Endothelial cell of umbilical vein (primary cell): Measurements from ENCODE around the gene ARHGAP10. TPM values are rescaled to one million over a fixed set of nuclear protein-coding genes. Genes with fewer than 3 reads are reported as not detected.

Experiments
- BruUV-seq: library from RNA; stranded (reverse); fragments of 400-500 nt; replicated peaks from 2 replicates; lab custom pipeline; 2021; lab: Mats Ljungman, UMichigan
- CTCF ChIA-PET: fragments of 300-600, 350-600 bp; sonication (Branson Sonifier 250); formaldehyde crosslinking; loops from one replicate; lab custom pipeline; 2021; ENCODE audit warnings: antibody characterized with exemption, inconsistent platforms; lab: Charles Lee
- POLR2A ChIA-PET: fragments of 300-600, 350-600 bp; sonication (Branson Sonifier 250); formaldehyde crosslinking; loops from one replicate; lab custom pipeline; 2021; ENCODE audit warnings: antibody characterized with exemption, inconsistent platforms; lab: Charles Lee
- DNase-seq: peaks from one replicate; pipeline ENCODE4 v3.0.0-alpha.2; 2011; ENCODE audit warnings: low read depth, low spot score
- FAIRE-seq: peaks from 2 replicates; lab custom pipeline; 2011; peaks lifted over from hg19 to GRCh38; lab: Jason Lieb, UNC
- H2AFZ ChIP-seq: 2 replicates; pipeline ENCODE4 v1.6.0; 2012; ENCODE audit warnings: low read depth, low read length, control low read depth, inconsistent platforms
- H3K27ac ChIP-seq: 2 replicates; pipeline ENCODE4 v1.5.1; 2011; ENCODE audit warnings: low read depth, mild to moderate bottlenecking, control low read depth, low read length, moderate library complexity; ENCODE audit not compliant: insufficient read depth
- H3K27me3 ChIP-seq, 2 experiments: 2 replicates each; pipeline versions ENCODE4 v1.6.0 to v1.6.1; 2011; ENCODE audit warnings: low read length in 2 of 2, mixed read lengths in 1 of 2; ENCODE audit not compliant: control insufficient read depth in 2 of 2, insufficient read depth in 2 of 2
- H3K36me3 ChIP-seq, 2 experiments: 2 replicates in 1 of 2; 3 replicates in 1 of 2; pipeline ENCODE4 v1.5.1; 2011; ENCODE audit warnings: low read length in 2 of 2, mild to moderate bottlenecking in 1 of 2, moderate library complexity in 1 of 2; ENCODE audit not compliant: control insufficient read depth in 2 of 2, insufficient read depth in 2 of 2; ENCODE audit errors: extremely low read depth in 1 of 2
- H3K4me1 ChIP-seq: 3 replicates; pipeline ENCODE4 v1.5.1; 2011; ENCODE audit warnings: mild to moderate bottlenecking, low read length; ENCODE audit not compliant: control insufficient read depth, insufficient read depth; ENCODE audit errors: extremely low read depth
- H3K4me2 ChIP-seq: 2 replicates; pipeline ENCODE4 v1.6.1; 2011; ENCODE audit warnings: low read length, control low read depth, mixed read lengths; ENCODE audit not compliant: insufficient read depth
- H3K4me3 ChIP-seq, 3 experiments: fragments of 200-600 bp in 1 of 3; sonication (generic), shearing (Covaris generic) in 1 of 3; replicated peaks in 1 of 3; 2 replicates each; pipeline ENCODE4 v1.5.1; 2011 to 2016; ENCODE audit warnings: control low read depth in 3 of 3, low read length in 3 of 3, mild to moderate bottlenecking in 2 of 3, inconsistent platforms in 1 of 3, low read depth in 1 of 3, moderate library complexity in 1 of 3; ENCODE audit not compliant: insufficient read depth in 1 of 3
- H3K79me2 ChIP-seq: 2 replicates; pipeline ENCODE4 v1.6.0; 2012; ENCODE audit warnings: low read length, inconsistent platforms; ENCODE audit not compliant: control insufficient read depth, insufficient read depth
- H3K9ac ChIP-seq: replicated peaks from 2 replicates; pipeline ENCODE3; 2011; ENCODE audit warnings: low read length, control low read depth; ENCODE audit not compliant: insufficient read depth; ENCODE audit errors: extremely low read depth
- H3K9me1 ChIP-seq: replicated peaks from 3 replicates; pipeline ENCODE4 v1.6.0; 2011; ENCODE audit warnings: mild to moderate bottlenecking, low read length; ENCODE audit not compliant: control insufficient read depth, insufficient read depth; ENCODE audit errors: extremely low read depth
- H3K9me3 ChIP-seq: replicated peaks from 2 replicates; pipeline ENCODE4 v1.5.1; 2012; ENCODE audit warnings: low read length, inconsistent platforms; ENCODE audit not compliant: control insufficient read depth, insufficient read depth
- H4K20me1 ChIP-seq: replicated peaks from 2 replicates; pipeline ENCODE3; 2011; ENCODE audit warnings: mild to moderate bottlenecking, low read length; ENCODE audit not compliant: control insufficient read depth, insufficient read depth; ENCODE audit errors: extremely low read depth
- CTCF ChIP-seq, 2 donors: IDR thresholded peaks; 1 replicate in 1 of 2; 2 replicates in 1 of 2; pipeline ENCODE4 v1.5.1; 2011; ENCODE audit warnings: low read length in 2 of 2, mild to moderate bottlenecking in 2 of 2, moderate library complexity in 2 of 2, control low read depth in 1 of 2, inconsistent platforms in 1 of 2, low read depth in 1 of 2; ENCODE audit not compliant: insufficient read depth in 1 of 2; ENCODE audit errors: extremely low read depth in 1 of 2
- EZH2 ChIP-seq: IDR thresholded peaks from 2 replicates; pipeline ENCODE4 v1.6.1; 2012; ENCODE audit warnings: borderline replicate concordance, low read depth, mild to moderate bottlenecking, moderate library complexity, low read length, inconsistent platforms; ENCODE audit not compliant: severe bottlenecking
- FOS ChIP-seq: IDR thresholded peaks from 2 replicates; pipeline ENCODE4 v1.6.1; 2011; ENCODE audit warnings: mild to moderate bottlenecking, low read length, moderate library complexity, borderline replicate concordance; ENCODE audit not compliant: insufficient read depth
- GATA2 ChIP-seq: IDR thresholded peaks from 2 replicates; pipeline ENCODE4 v1.7.0; 2011; ENCODE audit warnings: low read depth, mild to moderate bottlenecking, moderate library complexity, mixed read lengths, low read length; ENCODE audit not compliant: insufficient read length, insufficient read depth
- JUN ChIP-seq: IDR thresholded peaks from 2 replicates; pipeline ENCODE4 v1.6.1; 2011; ENCODE audit warnings: borderline replicate concordance, low read depth; ENCODE audit not compliant: insufficient read length, insufficient read depth
- MAX ChIP-seq: IDR thresholded peaks from 2 replicates; pipeline ENCODE4 v1.6.1; 2011; ENCODE audit not compliant: insufficient read depth, insufficient read length
- MYC ChIP-seq: IDR thresholded peaks from one replicate; pipeline ENCODE4 v1.6.1; 2011; ENCODE audit warnings: mild to moderate bottlenecking, low read depth, low read length
- POLR2A ChIP-seq: IDR thresholded peaks from 2 replicates; pipeline ENCODE4 v1.6.1; 2012; ENCODE audit warnings: low read depth, mild to moderate bottlenecking, control low read depth, low read length
- POLR2AphosphoS5 ChIP-seq: IDR thresholded peaks from 2 replicates; pipeline ENCODE4 v1.6.1; 2012; ENCODE audit warnings: low read depth, mild to moderate bottlenecking, control low read depth, low read length, moderate library complexity; ENCODE audit not compliant: insufficient read depth
- dilution Hi-C: fragments of 300-500 bp; cut with MboI; formaldehyde crosslinking; loops from one replicate; pipeline ENCODE4 v1.15.0; 2019; ENCODE audit warnings: low sequenced_read_pairs; ENCODE audit not compliant: extremely low pct_ligation_motif_present
- intact Hi-C: fragments of 100-400 bp; cut with micrococcal nuclease; formaldehyde crosslinking; loops from one replicate; pipeline ENCODE4 v1.10.0; 2022
- polyA plus RNA-seq, 4 experiments: library from polyadenylated mRNA; depleted of rRNA in 3 of 4; stranded (reverse) in 3 of 4; unstranded in 1 of 4; fragments of >200 nt; gene quantifications; 2 replicates each; pipeline versions ENCODE4 v1.2.1 to v1.2.3, GENCODE V29; 2011 to 2012; ENCODE audit warnings: missing spikeins in 1 of 4
- total RNA-seq: library from RNA; stranded (reverse); gene quantifications from 2 replicates; pipeline ENCODE4 v1.2.3, GENCODE V29; 2021

Gene ARHGAP10
- total and polyA plus RNA-seq, 2 donors (not counting 3 experiments of a cell fraction or from before 2014, with no cell fraction given): 20.4 to 36.7 TPM

GRCh38 chr4:148022975-148023374, 291.1 kb downstream of the ARHGAP10 start:
- Histone ChIP-seq H3K9me1 (no peaks in the 10 kb centered on the region), H3K4me1 (peaks cover 4% of the 10 kb centered on the region), H2AFZ (no peak overlapping the region), H3K27ac (no peak overlapping the region), H3K27me3 (no peaks in the 10 kb centered on the region), H3K79me2 (no peaks in the 10 kb centered on the region), H3K9me3 (no peaks in the 10 kb centered on the region), H3K36me3 (no peaks in the 10 kb centered on the region), H3K4me2 (no peak overlapping the region), H3K9ac (no peak overlapping the region), H4K20me1 (no peaks in the 10 kb centered on the region), H3K4me3 (no peak overlapping the region)
- CTCF ChIA-PET: interaction anchor here (1.3 kb wide), 1 partner anchor 39 kb away, joined by 6 read pairs; no protein-coding TSS in a partner anchor
- dilution Hi-C loops (no loop called here), intact Hi-C loops (loop anchor here (5.0 kb wide), 1 partner anchor 1239 kb away; no protein-coding TSS in a partner anchor)
- TF ChIP-seq GATA2 (no peak), MYC (no peak), FOS (no peak), EZH2 (no peak), POLR2AphosphoS5 (no peak), CTCF (IDR thresholded peaks at IDR 0.05; ENCODE audit: extremely low read depth in 1 of 2, insufficient read depth in 1 of 2, low read depth in 1 of 2, low read length in 2 of 2) (no peak), POLR2A (no peak), JUN (no peak), MAX (no peak)
- DNase-seq (no peak), FAIRE-seq (no peak)
- POLR2A ChIA-PET: no interaction called here
- BruUV-seq: no TSS peak
